Prostate gland (tissue), 2 donors: ENCODE results near the gene CHD5. TPM values are rescaled to one million over a fixed set of nuclear protein-coding genes. Genes with fewer than 3 reads are reported as not detected.

Experiments
- DNase-seq: peaks from one replicate; pipeline ENCODE4 v3.0.0-alpha.2; 2019; ENCODE audit warnings: low spot score
- H3K27ac ChIP-seq, 2 donors: fragments of 200-600 bp; sonication (generic); 2 replicates each; pipeline ENCODE4 v1.5.1; 2017 to 2019
- H3K27me3 ChIP-seq: fragments of 200-600 bp; sonication (generic); replicated peaks from 2 replicates; pipeline ENCODE4 v1.5.1; 2019; ENCODE audit not compliant: insufficient read depth
- H3K36me3 ChIP-seq, 2 donors: fragments of 200-600 bp; sonication (generic); 1 replicate in 1 of 2; 2 replicates in 1 of 2; pipeline versions ENCODE4 v1.5.1 to v1.8.1; 2017 to 2019
- H3K4me1 ChIP-seq: fragments of 200-600 bp; sonication (generic); replicated peaks from 2 replicates; pipeline ENCODE4 v1.5.1; 2019
- H3K4me3 ChIP-seq, 2 donors: fragments of 200-600 bp; sonication (generic); 2 replicates each; pipeline ENCODE4 v1.5.1; 2017 to 2019
- H3K9me3 ChIP-seq: fragments of 200-600 bp; sonication (generic); 2 replicates; pipeline ENCODE4 v1.5.1; 2017
- POLR2A ChIP-seq: fragments of 450-650 bp; IDR thresholded peaks from one replicate; pipeline ENCODE4 v1.6.1; 2016; ENCODE audit warnings: antibody characterized with exemption, mild to moderate bottlenecking
- POLR2AphosphoS5 ChIP-seq: sonication (generic); formaldehyde crosslinking; IDR thresholded peaks from one replicate; pipeline ENCODE4 v1.6.1; 2017; ENCODE audit warnings: antibody characterized with exemption
- WGBS: methylation state at CpG from one replicate; pipeline ENCODE4 v1.1.5; 2018; 5-methylcytosine and 5-hydroxymethylcytosine counted together
- intact Hi-C: fragments of 100-400 bp; cut with DNase I; formaldehyde crosslinking; loops from one replicate; pipeline ENCODE4 v1.14.2; 2022
- total RNA-seq, 2 donors: library from RNA; depleted of rRNA; stranded (reverse); fragments of >200 nt; gene quantifications; one replicate each; pipeline ENCODE4 v1.1.0, GENCODE V29; 2016
- TF ChIP-seq, protein P1 (sequence below), 4 experiments: fragments of 200-600 bp in 2 of 4; fragments of 450-650 bp in 2 of 4; sonication (generic) in 2 of 4; IDR thresholded peaks; 1 replicate in 3 of 4; 2 replicates in 1 of 4; pipeline ENCODE4 v1.5.1; 2016 to 2019; ENCODE audit warnings: antibody characterized with exemption in 4 of 4, mild to moderate bottlenecking in 2 of 4, moderate library complexity in 2 of 4

The CHD5 gene
- total RNA-seq, 2 donors from 2014 or later, result 4.9 to 17.0 TPM

DNA sequence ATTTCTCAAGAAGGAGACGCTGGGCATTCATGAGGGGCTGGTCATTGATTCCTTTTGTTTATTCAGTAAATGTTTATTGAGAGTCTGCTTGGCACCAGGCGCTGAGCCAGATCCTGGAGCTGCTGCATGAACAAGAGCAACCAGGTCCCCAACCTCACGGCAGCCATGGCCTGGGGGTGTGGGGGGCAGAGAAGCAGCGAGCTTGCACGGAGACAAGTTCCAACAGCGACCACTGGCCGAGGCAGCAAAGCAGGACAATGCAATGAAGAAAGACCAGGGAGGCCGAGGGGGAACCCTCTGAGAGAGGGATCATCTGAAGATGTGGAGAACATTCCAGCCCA is 126.9 kb downstream of the CHD5 start:
- Histone ChIP-seq H3K27me3 (no peaks in the 10 kb centered on the region), H3K27ac (no peak overlapping the region), H3K4me3 (no peak overlapping the region), H3K9me3 (no peaks in the 10 kb centered on the region), H3K4me1 (peaks cover 7% of the 10 kb centered on the region), H3K36me3 (no peaks in the 10 kb centered on the region)
- WGBS, result 17% methylated on average over 8 of the region's 8 CpGs
- intact Hi-C loops, result loop anchor here (5.0 to 10.0 kb wide), 3 partner anchors 122 to 292 kb away; partner anchors contain the start of gene HES3
- TF ChIP-seq, protein P1, sequence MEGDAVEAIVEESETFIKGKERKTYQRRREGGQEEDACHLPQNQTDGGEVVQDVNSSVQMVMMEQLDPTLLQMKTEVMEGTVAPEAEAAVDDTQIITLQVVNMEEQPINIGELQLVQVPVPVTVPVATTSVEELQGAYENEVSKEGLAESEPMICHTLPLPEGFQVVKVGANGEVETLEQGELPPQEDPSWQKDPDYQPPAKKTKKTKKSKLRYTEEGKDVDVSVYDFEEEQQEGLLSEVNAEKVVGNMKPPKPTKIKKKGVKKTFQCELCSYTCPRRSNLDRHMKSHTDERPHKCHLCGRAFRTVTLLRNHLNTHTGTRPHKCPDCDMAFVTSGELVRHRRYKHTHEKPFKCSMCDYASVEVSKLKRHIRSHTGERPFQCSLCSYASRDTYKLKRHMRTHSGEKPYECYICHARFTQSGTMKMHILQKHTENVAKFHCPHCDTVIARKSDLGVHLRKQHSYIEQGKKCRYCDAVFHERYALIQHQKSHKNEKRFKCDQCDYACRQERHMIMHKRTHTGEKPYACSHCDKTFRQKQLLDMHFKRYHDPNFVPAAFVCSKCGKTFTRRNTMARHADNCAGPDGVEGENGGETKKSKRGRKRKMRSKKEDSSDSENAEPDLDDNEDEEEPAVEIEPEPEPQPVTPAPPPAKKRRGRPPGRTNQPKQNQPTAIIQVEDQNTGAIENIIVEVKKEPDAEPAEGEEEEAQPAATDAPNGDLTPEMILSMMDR (IDR thresholded peaks at IDR 0.05), result no peak
- TF ChIP-seq POLR2A, result no peak
- TF ChIP-seq POLR2AphosphoS5, result no peak
- no peak for DNase-seq

DNA sequence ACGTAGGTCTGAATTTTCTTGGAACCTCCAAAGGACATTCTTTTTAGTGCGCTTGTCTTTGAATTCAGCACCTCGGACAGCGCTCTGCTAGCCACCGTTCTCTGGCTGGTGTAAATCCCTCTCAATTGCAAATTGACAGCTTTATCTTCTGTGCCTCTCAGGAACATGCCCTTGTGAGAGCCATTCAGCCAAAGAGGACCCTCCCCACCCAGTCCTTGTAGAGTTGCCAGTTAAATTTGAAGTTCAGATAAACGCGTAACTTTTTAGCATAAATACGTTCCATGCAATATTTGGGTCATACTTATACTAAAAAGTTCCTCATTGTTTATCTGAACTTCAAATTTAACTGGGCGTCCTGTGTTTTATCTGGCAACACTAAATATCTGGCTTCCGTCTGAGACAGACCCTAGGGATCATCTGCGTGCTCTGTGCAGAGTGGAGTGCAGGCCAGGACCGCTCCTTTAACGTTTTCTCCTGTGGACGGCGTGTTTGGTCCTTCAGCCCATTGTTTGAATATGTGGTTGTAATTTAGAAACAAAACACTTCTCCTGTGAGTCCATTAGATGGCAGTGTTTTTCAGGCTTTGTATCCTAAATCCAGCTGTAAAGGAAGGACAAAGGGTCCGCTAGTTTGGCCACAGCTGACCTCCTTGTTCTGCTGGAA is 127.4 kb downstream of the CHD5 start:
- intact Hi-C loops, result loop anchor here (5.0 to 10.0 kb wide), 3 partner anchors 122 to 292 kb away; partner anchors contain the start of gene HES3
- Histone ChIP-seq H3K4me3 (no peak overlapping the region), H3K9me3 (no peaks in the 10 kb centered on the region), H3K27me3 (no peaks in the 10 kb centered on the region), H3K4me1 (peaks cover 7% of the 10 kb centered on the region), H3K36me3 (no peaks in the 10 kb centered on the region), H3K27ac (no peak overlapping the region)
- no peak for TF ChIP-seq POLR2A
- TF ChIP-seq, protein P1 (IDR thresholded peaks at IDR 0.05), result peak in 3 of 4 experiments; percentile 44 to 58 (median 46)
- TF ChIP-seq POLR2AphosphoS5, result peak; percentile 32
- WGBS, result 9% methylated on average over 16 of the region's 16 CpGs
- DNase-seq, result peak; percentile 70

Other genes with a start within 250 kb of the CHD5 start
- gene NPHP4, start 187.9 kb downstream of the CHD5 start, total RNA-seq, result 10 to 100 TPM; 11.4 to 32.2 TPM
- 1 to 10 TPM; 2.0 to 5.5 TPM for gene KCNAB2, start 134.4 kb downstream of the CHD5 start, total RNA-seq
- gene RPL22, start 19.3 kb upstream of the CHD5 start, total RNA-seq, result 100 to 1,000 TPM; 121 to 213 TPM
- 10 to 100 TPM; 45.7 to 47.4 TPM for gene RNF207, start 25.8 kb upstream of the CHD5 start, total RNA-seq
- 10 to 100 TPM; 54.2 to 58.3 TPM for gene ICMT, start 55.6 kb upstream of the CHD5 start, total RNA-seq
- not detected for gene HES3, start 63.9 kb upstream of the CHD5 start, total RNA-seq
- gene GPR153, start 80.8 kb upstream of the CHD5 start, total RNA-seq, result 1 to 10 TPM; 3.2 to 7.6 TPM
- 10 to 100 TPM; 16.9 to 24.9 TPM for gene ACOT7, start 213.4 kb upstream of the CHD5 start, total RNA-seq
- 10 to 100 TPM in 1 of 2 donors, 1 to 10 TPM in 1; 2.2 to 13.4 TPM for gene HES2, start 239.6 kb upstream of the CHD5 start, total RNA-seq
- 100 to 1,000 TPM in 1 of 2 donors, 10 to 100 TPM in 1; 19.7 to 257 TPM for gene ESPN, start 244.5 kb upstream of the CHD5 start, total RNA-seq